CD4-positive, alpha-beta T cell treated with Interleukin-6 for 4 hours (primary cell): Measurements from ENCODE around the gene TH.

Source experiments
- DNase-seq: peaks from one replicate; pipeline ENCODE4 v3.0.0-alpha.2; 2020; ENCODE audit warnings: mixed read lengths

TH gene

GRCh38 chr11:2171591-2172003 is at the start of gene TH:
Gene TH (minus strand): TSS chr11:2171815. CDS start chr11:2171786, 29 bp downstream.
- DNase-seq, result no peak

- DNase-seq, result no peak
These were observed 49.4 kb upstream of the TH start for GRCh38 chr11:2221024-2221423.

GRCh38 chr11:2220173-2220771 is 48.7 kb upstream of the TH start:
- no peak for DNase-seq

GRCh38 chr11:2219318-2220017 is 47.9 kb upstream of the TH start:
- no peak for DNase-seq

- DNase-seq, result no peak
These were observed 46.5 kb upstream of the TH start for GRCh38 chr11:2218031-2218633.

- no peak for DNase-seq
These were observed 45.8 kb upstream of the TH start for GRCh38 chr11:2217211-2218030.

GRCh38 chr11:2216400-2217064 is 44.9 kb upstream of the TH start:
- no peak for DNase-seq

GRCh38 chr11:2215561-2216399 is 44.2 kb upstream of the TH start:
- no peak for DNase-seq

GRCh38 chr11:2215230-2215560 is 43.6 kb upstream of the TH start:
- DNase-seq, result no peak

GRCh38 chr11:2214527-2215229 is 43.1 kb upstream of the TH start:
- DNase-seq, result no peak

- no peak for DNase-seq
These were observed 42.4 kb upstream of the TH start for GRCh38 chr11:2213890-2214526.

GRCh38 chr11:2213384-2213842 is 41.8 kb upstream of the TH start:
- DNase-seq, result peak; percentile 56

GRCh38 chr11:2212411-2213251 is 41.0 kb upstream of the TH start:
- DNase-seq, result no peak

GRCh38 chr11:2211113-2211971 is 39.7 kb upstream of the TH start:
- DNase-seq, result no peak

- DNase-seq, result no peak
These were observed 38.9 kb upstream of the TH start for GRCh38 chr11:2210366-2211112.

GRCh38 chr11:2209900-2210321 is 38.3 kb upstream of the TH start:
- no peak for DNase-seq

GRCh38 chr11:2209370-2209801 is 37.8 kb upstream of the TH start:
- no peak for DNase-seq
